IMR-90 (cell line): ENCODE measurements around the gene CHPT1. TPM values are rescaled to one million over a fixed set of nuclear protein-coding genes. Genes with fewer than 3 reads are reported as not detected.

ENCODE experiments used
- ATAC-seq: fragments of 200-7000 bp; cut with Tn5 transposase; 2 replicates; pipeline ENCODE4 v1.9.1; 2020; ENCODE audit warnings: low read depth, mild to moderate bottlenecking, moderate library complexity
- BruUV-seq: library from RNA; stranded (reverse); fragments of 400-500 nt; replicated peaks from 2 replicates; lab custom pipeline; 2021; lab: Mats Ljungman, UMichigan
- CTCF ChIA-PET: fragments of 300-600 bp; formaldehyde crosslinking; extraction: SDS; loops from one replicate; lab custom pipeline; 2021; ENCODE audit warnings: antibody characterized with exemption; lab: Yijun Ruan, JAX
- POLR2A ChIA-PET: fragments of 300-600 bp; sonication (Branson Sonifier 250); formaldehyde crosslinking; loops from one replicate; lab custom pipeline; 2022; ENCODE audit warnings: antibody characterized with exemption; ENCODE audit not compliant: unreplicated experiment; lab: Charles Lee
- DNase-seq: peaks from one replicate; pipeline ENCODE4 v3.0.0; 2013
- H2AFZ ChIP-seq: replicated peaks from 2 replicates; pipeline ENCODE3; 2013; ENCODE audit warnings: low read length, mild to moderate bottlenecking; ENCODE audit not compliant: poor library complexity
- H2AK5ac ChIP-seq: 2 replicates; pipeline ENCODE4 v1.6.1; 2013; ENCODE audit warnings: low read depth, low read length, inconsistent platforms
- H2AK9ac ChIP-seq: replicated peaks from 2 replicates; pipeline ENCODE3; 2013; ENCODE audit warnings: mild to moderate bottlenecking, low read depth, low read length, moderate library complexity; ENCODE audit not compliant: poor library complexity
- H2BK120ac ChIP-seq: 2 replicates; pipeline ENCODE4 v1.6.1; 2013; ENCODE audit warnings: low read depth, low read length, inconsistent platforms
- H2BK15ac ChIP-seq: 3 replicates; pipeline ENCODE4 v1.6.1; 2013; ENCODE audit warnings: low read depth, low read length, inconsistent platforms
- H2BK20ac ChIP-seq: 2 replicates; pipeline ENCODE4 v1.6.1; 2013; ENCODE audit warnings: low read depth, mild to moderate bottlenecking, inconsistent platforms, low read length, moderate library complexity
- H2BK5ac ChIP-seq: 2 replicates; pipeline ENCODE4 v1.6.1; 2013; ENCODE audit warnings: mild to moderate bottlenecking, low read depth, low read length, inconsistent platforms; ENCODE audit not compliant: poor library complexity, severe bottlenecking
- H3K14ac ChIP-seq: replicated peaks from 2 replicates; pipeline ENCODE4 v1.6.1; 2013; ENCODE audit warnings: low read depth, low read length, inconsistent platforms
- H3K18ac ChIP-seq: 2 replicates; pipeline ENCODE4 v1.6.1; 2013; ENCODE audit warnings: low read depth, low read length, control low read depth
- H3K23ac ChIP-seq: 2 replicates; pipeline ENCODE4 v1.6.1; 2013; ENCODE audit warnings: low read depth, low read length, inconsistent platforms
- H3K27ac ChIP-seq: 2 replicates; pipeline ENCODE4 v1.5.1; 2013; ENCODE audit warnings: mild to moderate bottlenecking, control low read depth, low read length; ENCODE audit not compliant: insufficient read depth
- H3K27me3 ChIP-seq: 2 replicates; pipeline ENCODE4 v1.6.1; 2013; ENCODE audit warnings: low read length; ENCODE audit not compliant: control insufficient read depth, insufficient read depth
- H3K36me3 ChIP-seq: 2 replicates; pipeline ENCODE4 v1.6.1; 2013; ENCODE audit warnings: low read length, mixed read lengths; ENCODE audit not compliant: control insufficient read depth, insufficient read depth
- H3K4ac ChIP-seq: 2 replicates; pipeline ENCODE4 v1.6.1; 2013; ENCODE audit warnings: low read depth, low read length, inconsistent platforms
- H3K4me1 ChIP-seq: 2 replicates; pipeline ENCODE4 v1.6.1; 2013; ENCODE audit warnings: low read length, mixed read lengths; ENCODE audit not compliant: control insufficient read depth, insufficient read depth
- H3K4me2 ChIP-seq: 2 replicates; pipeline ENCODE4 v1.6.1; 2013; ENCODE audit warnings: low read depth, mild to moderate bottlenecking, control low read depth, low read length, moderate library complexity
- H3K4me3 ChIP-seq: 2 replicates; pipeline ENCODE4 v1.5.1; 2013; ENCODE audit warnings: low read depth, mild to moderate bottlenecking, control low read depth, low read length, moderate library complexity; ENCODE audit not compliant: insufficient read depth
- H3K56ac ChIP-seq: 2 replicates; pipeline ENCODE4 v1.6.1; 2013; ENCODE audit warnings: low read length, inconsistent platforms; ENCODE audit not compliant: insufficient read depth; ENCODE audit errors: extremely low read depth
- H3K79me1 ChIP-seq, 2 experiments: 2 replicates each; pipeline ENCODE4 v1.6.1; 2013; ENCODE audit warnings: low read length in 2 of 2, inconsistent platforms in 1 of 2, low read depth in 1 of 2
- H3K9ac ChIP-seq: 2 replicates; pipeline ENCODE4 v1.6.1; 2013; ENCODE audit warnings: low read depth, low read length, control low read depth
- H3K9me1 ChIP-seq: 2 replicates; pipeline ENCODE4 v1.6.1; 2013; ENCODE audit warnings: low read length, inconsistent platforms; ENCODE audit not compliant: insufficient read depth
- H3K9me3 ChIP-seq: 2 replicates; pipeline ENCODE4 v1.6.1; 2013; ENCODE audit warnings: low read length; ENCODE audit not compliant: control insufficient read depth, insufficient read depth
- H4K20me1 ChIP-seq: 2 replicates; pipeline ENCODE4 v1.6.1; 2013; ENCODE audit warnings: low read length, inconsistent platforms; ENCODE audit not compliant: insufficient read depth
- H4K5ac ChIP-seq: 2 replicates; pipeline ENCODE4 v1.6.1; 2013; ENCODE audit warnings: mild to moderate bottlenecking, low read depth, low read length, control low read depth
- H4K8ac ChIP-seq, 2 experiments: 2 replicates each; pipeline ENCODE4 v1.6.1; 2013; ENCODE audit warnings: low read depth in 2 of 2, low read length in 2 of 2, control low read depth in 1 of 2, inconsistent platforms in 1 of 2
- H4K91ac ChIP-seq: 2 replicates; pipeline ENCODE4 v1.6.1; 2013; ENCODE audit warnings: low read depth, low read length, inconsistent platforms; ENCODE audit not compliant: insufficient read depth
- MAFK ChIP-seq: IDR thresholded peaks from 2 replicates; pipeline ENCODE4 v1.6.1; 2012; ENCODE audit warnings: low read depth, low read length, improper control_type of control experiment
- MXI1 ChIP-seq: IDR thresholded peaks from 2 replicates; pipeline ENCODE4 v1.6.1; 2012; ENCODE audit warnings: low read depth, mild to moderate bottlenecking, low read length, moderate library complexity, borderline replicate concordance
- NFE2L2 ChIP-seq: fragments of 150-350 bp; IDR thresholded peaks from 2 replicates; pipeline ENCODE4 v1.6.1; 2016; ENCODE audit warnings: low read depth, mild to moderate bottlenecking, low read length
- POLR2A ChIP-seq: IDR thresholded peaks from 2 replicates; pipeline ENCODE4 v1.6.1; 2012; ENCODE audit warnings: mild to moderate bottlenecking, low read depth, low read length
- RCOR1 ChIP-seq: IDR thresholded peaks from 2 replicates; pipeline ENCODE4 v1.6.1; 2012; ENCODE audit warnings: mild to moderate bottlenecking, low read length, improper control_type of control experiment; ENCODE audit not compliant: insufficient replicate concordance
- WGBS, 2 experiments: methylation state at CpG; one replicate each; pipeline versions ENCODE4 v1.1.5 to v1.1.7; 2013; ENCODE audit warnings: missing lambda C conversion rate in 2 of 2; ENCODE audit not compliant: insufficient read length in 1 of 2; ENCODE audit errors: extremely low coverage in 2 of 2; 5-methylcytosine and 5-hydroxymethylcytosine counted together
- dilution Hi-C: fragments of 300-500 bp; cut with HindIII; formaldehyde crosslinking; loops from one replicate; pipeline ENCODE4 v1.14.3; 2018; ENCODE audit warnings: low sequenced_read_pairs; ENCODE audit not compliant: unreplicated experiment
- in situ Hi-C: fragments of 300-500 bp; cut with MboI; formaldehyde crosslinking; loops from 3 replicates; pipeline ENCODE4 v1.14.3; 2019; ENCODE audit warnings: low sequenced_read_pairs, inconsistent platforms, mixed read lengths
- intact Hi-C: fragments of 100-400 bp; cut with micrococcal nuclease; formaldehyde crosslinking; loops from 2 replicates; pipeline ENCODE4 v1.10.0; 2022
- polyA plus RNA-seq, 3 experiments: library from polyadenylated mRNA; depleted of rRNA; stranded (reverse); fragments of >200 nt; gene quantifications; 2 replicates each; pipeline ENCODE4 v1.2.3, GENCODE V29; 2012; ENCODE audit warnings: low replicate concordance in 1 of 3
- total RNA-seq: library from RNA; depleted of rRNA; stranded (reverse); fragments of >200 nt; gene quantifications from 2 replicates; pipeline ENCODE4 v1.2.3, GENCODE V29; 2012

Gene CHPT1
- total and polyA plus RNA-seq, 2 of the 4 experiments (the other 2 are of a cell fraction), result 8.1 to 11.7 TPM

DNA sequence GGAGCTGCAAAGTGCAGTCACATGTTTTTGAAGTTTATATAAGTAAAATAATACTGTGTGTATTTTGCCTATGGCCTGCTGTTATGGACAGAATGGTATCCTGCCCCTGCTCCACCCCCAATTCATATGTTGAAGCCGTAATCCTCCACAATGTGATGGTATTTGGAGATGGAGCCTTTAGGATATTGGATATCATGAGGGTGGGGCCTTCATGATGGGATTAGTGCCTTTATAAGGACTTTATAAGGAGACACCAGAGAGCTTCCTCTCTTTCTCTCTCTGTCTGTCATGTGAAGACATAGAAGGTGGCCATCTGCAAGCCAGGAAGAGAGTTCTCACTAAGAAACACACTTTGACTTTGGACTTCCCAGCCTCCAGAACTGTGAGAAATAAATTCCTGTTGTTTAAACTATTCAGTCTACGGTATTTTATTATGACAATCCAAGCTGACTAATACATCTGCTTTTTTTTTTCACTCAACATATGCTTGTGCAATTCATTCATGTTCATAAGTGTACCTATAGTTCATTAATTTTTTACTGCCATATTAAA lies 3.1 kb upstream of the CHPT1 start:
- intact Hi-C loops (no loop called here), in situ Hi-C loops (no loop called here), dilution Hi-C loops (no loop called here)
- H2AK5ac ChIP-seq, result no peak overlapping the region
- no peak overlapping the region for H3K23ac ChIP-seq
- no peak overlapping the region for H3K56ac ChIP-seq
- peaks cover 2% of the 10 kb centered on the region for H3K9me3 ChIP-seq
- WGBS, 2 experiments, result no CpG with 5 or more reads among the region's 2 CpGs
- CTCF ChIA-PET, result no interaction called here
- H3K27ac ChIP-seq, result no peak overlapping the region
- H3K4ac ChIP-seq, result no peak overlapping the region
- no peaks in the 10 kb centered on the region for H3K27me3 ChIP-seq
- no peak overlapping the region for H4K91ac ChIP-seq
- no peak overlapping the region for H2BK20ac ChIP-seq
- peak; percentile 10 for DNase-seq
- H4K20me1 ChIP-seq, result no peaks in the 10 kb centered on the region
- no TSS peak for BruUV-seq
- H3K79me1 ChIP-seq, result peaks cover 0 to 5% of the 10 kb centered on the region in 2 experiments; a peak in 2 of 4 replicates
- H2AFZ ChIP-seq, result no peak overlapping the region
- no peaks in the 10 kb centered on the region for H3K9me1 ChIP-seq
- POLR2A ChIA-PET, result no interaction called here
- H3K4me3 ChIP-seq, result no peak overlapping the region
- H2AK9ac ChIP-seq, result no peak overlapping the region
- H3K4me2 ChIP-seq, result no peak overlapping the region
- H2BK5ac ChIP-seq, result no peak overlapping the region
- H3K4me1 ChIP-seq, result peaks cover 7% of the 10 kb centered on the region
- H3K18ac ChIP-seq, result no peak overlapping the region
- no peak for ATAC-seq
- H3K36me3 ChIP-seq, result no peaks in the 10 kb centered on the region
- TF ChIP-seq MXI1 (no peak), MAFK (no peak), NFE2L2 (no peak), RCOR1 (no peak), POLR2A (no peak)
- H2BK15ac ChIP-seq, result no peak overlapping the region
- H3K9ac ChIP-seq, result no peak overlapping the region
- H2BK120ac ChIP-seq, result no peak overlapping the region
- no peak overlapping the region for H4K5ac ChIP-seq
- no peak overlapping the region for H4K8ac ChIP-seq
- no peak overlapping the region for H3K14ac ChIP-seq
